Keratinocyte (primary cell): ENCODE results near the gene SLC25A1. TPM values are rescaled to one million over a fixed set of nuclear protein-coding genes. Genes with fewer than 3 reads are reported as not detected.

ENCODE experiments used
- DNase-seq: peaks from one replicate; pipeline ENCODE4 v3.0.0-alpha.2; 2011; ENCODE audit warnings: low read depth, missing footprints, low spot score
- FAIRE-seq: peaks from 2 replicates; lab custom pipeline; 2011; peaks lifted over from hg19 to GRCh38; lab: Jason Lieb, UNC
- H2AFZ ChIP-seq: 2 replicates; pipeline ENCODE4 v1.6.0; 2012; ENCODE audit warnings: low read length, control low read depth, inconsistent platforms; ENCODE audit not compliant: control insufficient read depth
- H3K27ac ChIP-seq: 2 replicates; pipeline ENCODE4 v1.5.1; 2011; ENCODE audit warnings: low read length; ENCODE audit not compliant: control insufficient read depth, insufficient read depth
- H3K27me3 ChIP-seq: 3 replicates; pipeline ENCODE4 v1.6.0; 2011; ENCODE audit warnings: low read length; ENCODE audit not compliant: control insufficient read depth, insufficient read depth; ENCODE audit errors: extremely low read depth
- H3K36me3 ChIP-seq, 2 experiments: 2 replicates in 1 of 2; 3 replicates in 1 of 2; pipeline ENCODE4 v1.5.1; 2011; ENCODE audit warnings: low read length in 2 of 2, mild to moderate bottlenecking in 1 of 2; ENCODE audit not compliant: control insufficient read depth in 2 of 2, insufficient read depth in 2 of 2; ENCODE audit errors: extremely low read depth in 1 of 2
- H3K4me1 ChIP-seq: 3 replicates; pipeline ENCODE4 v1.5.1; 2011; ENCODE audit warnings: low read length; ENCODE audit not compliant: control insufficient read depth, insufficient read depth; ENCODE audit errors: extremely low read depth
- H3K4me2 ChIP-seq: 3 replicates; pipeline ENCODE4 v1.6.0; 2011; ENCODE audit warnings: low read depth, low read length; ENCODE audit not compliant: control insufficient read depth, insufficient read depth; ENCODE audit errors: extremely low read depth
- H3K4me3 ChIP-seq, 3 experiments: fragments of 200-600 bp in 1 of 3; sonication (generic) in 1 of 3; 2 replicates in 2 of 3; 3 replicates in 1 of 3; pipeline ENCODE4 v1.5.1; 2011 to 2016; ENCODE audit warnings: low read length in 3 of 3, mild to moderate bottlenecking in 3 of 3, control low read depth in 2 of 3, inconsistent platforms in 1 of 3, low read depth in 1 of 3, mixed read lengths in 1 of 3, mixed run types in 1 of 3, moderate library complexity in 1 of 3; ENCODE audit not compliant: control insufficient read depth in 2 of 3, insufficient read depth in 2 of 3; ENCODE audit errors: extremely low read depth in 1 of 3
- H3K79me2 ChIP-seq: 2 replicates; pipeline ENCODE4 v1.6.0; 2012; ENCODE audit warnings: low read length; ENCODE audit not compliant: control insufficient read depth, insufficient read depth
- H3K9ac ChIP-seq: 3 replicates; pipeline ENCODE4 v1.6.0; 2011; ENCODE audit warnings: low read length; ENCODE audit not compliant: control insufficient read depth, insufficient read depth; ENCODE audit errors: extremely low read depth
- H3K9me1 ChIP-seq: 3 replicates; pipeline ENCODE4 v1.6.0; 2011; ENCODE audit warnings: low read length; ENCODE audit not compliant: control insufficient read depth, insufficient read depth; ENCODE audit errors: extremely low read depth
- H3K9me3 ChIP-seq: 2 replicates; pipeline ENCODE4 v1.5.1; 2012; ENCODE audit warnings: low read depth, low read length; ENCODE audit not compliant: control insufficient read depth
- H4K20me1 ChIP-seq: 3 replicates; pipeline ENCODE4 v1.6.0; 2011; ENCODE audit warnings: low read length; ENCODE audit not compliant: control insufficient read depth, insufficient read depth; ENCODE audit errors: extremely low read depth
- EZH2 ChIP-seq: IDR thresholded peaks from one replicate; pipeline ENCODE4 v1.6.1; 2012; ENCODE audit warnings: inconsistent platforms, mild to moderate bottlenecking, low read length, moderate library complexity
- dilution Hi-C: fragments of 300-500 bp; cut with MboI; formaldehyde crosslinking; loops from one replicate; pipeline ENCODE4 v1.7.0; 2020; ENCODE audit warnings: low sequenced_read_pairs; ENCODE audit not compliant: extremely low pct_ligation_motif_present
- polyA plus RNA-seq, 5 experiments: library from polyadenylated mRNA; depleted of rRNA in 3 of 5; stranded (reverse) in 3 of 5; stranded (forward) in 1 of 5; unstranded in 1 of 5; fragments of >200 nt; gene quantifications; 1 replicate in 1 of 5; 2 replicates in 3 of 5; 3 replicates in 1 of 5; pipeline versions ENCODE4 v1.2.1 to v1.2.3, GENCODE V29; 2011 to 2012; ENCODE audit warnings: missing spikeins in 2 of 5, low read depth in 1 of 5, low replicate concordance in 1 of 5
- TF ChIP-seq, protein P1 (sequence below), 3 experiments: IDR thresholded peaks in 1 of 3; conservative IDR thresholded peaks in 1 of 3; optimal IDR thresholded peaks in 1 of 3; 2 replicates in 2 of 3; 3 replicates in 1 of 3; pipeline versions ENCODE3 to v1.5.1; 2011; ENCODE audit warnings: low read length in 3 of 3, mild to moderate bottlenecking in 3 of 3, moderate library complexity in 2 of 3, control low read depth in 1 of 3, inconsistent platforms in 1 of 3; ENCODE audit not compliant: insufficient read depth in 2 of 3; ENCODE audit errors: extremely low read depth in 1 of 3

SLC25A1 gene
- polyA plus RNA-seq, 1 donor (not counting 4 experiments of a cell fraction or from before 2014, with no cell fraction given): 27.7 TPM

DNA sequence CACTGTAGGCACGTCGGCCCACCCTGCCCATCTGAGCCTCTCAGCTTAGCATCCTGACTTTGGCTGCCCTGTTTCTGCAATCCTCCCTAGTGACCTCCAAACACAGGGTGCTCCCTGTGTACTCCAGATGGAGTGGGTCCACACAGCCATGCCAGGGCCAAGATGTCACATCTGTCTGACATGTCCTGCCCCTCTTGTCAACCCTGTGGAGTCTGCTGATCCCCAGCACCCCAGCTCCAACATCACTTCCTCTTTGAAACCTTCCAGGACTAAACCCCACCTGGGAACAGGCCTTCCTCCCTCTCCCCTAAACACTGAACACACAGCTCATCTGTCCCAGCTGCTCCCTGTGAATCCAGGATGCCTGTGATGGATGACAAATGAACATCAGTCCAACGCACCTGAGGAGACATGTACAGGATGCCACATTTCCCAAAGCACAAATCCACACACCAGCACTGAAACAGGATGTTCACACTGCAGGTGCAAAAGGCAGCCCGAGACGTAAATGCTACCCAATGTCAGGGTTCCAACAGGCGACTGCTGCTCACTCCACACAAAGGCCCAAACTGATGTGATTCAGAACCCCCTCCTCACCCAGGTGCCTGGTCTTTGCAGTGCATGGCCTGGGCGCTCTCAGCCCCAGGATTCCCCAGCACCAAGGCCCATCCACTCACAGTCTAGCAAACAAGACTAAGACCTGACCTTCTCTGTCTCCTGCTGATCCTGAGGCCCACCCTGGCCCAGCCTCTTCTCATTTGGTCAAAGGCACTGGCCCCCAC, 49.4 kb downstream of the SLC25A1 start:
- Histone ChIP-seq H4K20me1 (no peaks in the 10 kb centered on the region), H3K36me3 (peaks cover 13 to 17% of the 10 kb centered on the region in 2 experiments), H3K9me1 (peaks cover 3% of the 10 kb centered on the region), H3K9me3 (no peaks in the 10 kb centered on the region), H3K4me2 (peak overlapping the region; percentile 41), H2AFZ (no peak overlapping the region), H3K27ac (peak overlapping the region; percentile 3), H3K4me3 (peak overlapping the region in 1 of 3 experiments; percentile 14), H3K27me3 (no peaks in the 10 kb centered on the region), H3K4me1 (peaks cover 19% of the 10 kb centered on the region), H3K79me2 (no peaks in the 10 kb centered on the region), H3K9ac (peak overlapping the region; percentile 22)
- FAIRE-seq (peak; percentile 75), DNase-seq (no peak)
- no peak for TF ChIP-seq EZH2
- TF ChIP-seq, protein P1, sequence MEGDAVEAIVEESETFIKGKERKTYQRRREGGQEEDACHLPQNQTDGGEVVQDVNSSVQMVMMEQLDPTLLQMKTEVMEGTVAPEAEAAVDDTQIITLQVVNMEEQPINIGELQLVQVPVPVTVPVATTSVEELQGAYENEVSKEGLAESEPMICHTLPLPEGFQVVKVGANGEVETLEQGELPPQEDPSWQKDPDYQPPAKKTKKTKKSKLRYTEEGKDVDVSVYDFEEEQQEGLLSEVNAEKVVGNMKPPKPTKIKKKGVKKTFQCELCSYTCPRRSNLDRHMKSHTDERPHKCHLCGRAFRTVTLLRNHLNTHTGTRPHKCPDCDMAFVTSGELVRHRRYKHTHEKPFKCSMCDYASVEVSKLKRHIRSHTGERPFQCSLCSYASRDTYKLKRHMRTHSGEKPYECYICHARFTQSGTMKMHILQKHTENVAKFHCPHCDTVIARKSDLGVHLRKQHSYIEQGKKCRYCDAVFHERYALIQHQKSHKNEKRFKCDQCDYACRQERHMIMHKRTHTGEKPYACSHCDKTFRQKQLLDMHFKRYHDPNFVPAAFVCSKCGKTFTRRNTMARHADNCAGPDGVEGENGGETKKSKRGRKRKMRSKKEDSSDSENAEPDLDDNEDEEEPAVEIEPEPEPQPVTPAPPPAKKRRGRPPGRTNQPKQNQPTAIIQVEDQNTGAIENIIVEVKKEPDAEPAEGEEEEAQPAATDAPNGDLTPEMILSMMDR (optimal IDR thresholded peaks at IDR 0.05 in 1 of 3, IDR thresholded peaks at IDR 0.05 in 1 of 3, conservative IDR thresholded peaks at IDR 0.05 in 1 of 3; ENCODE audit: extremely low read depth in 1 of 3, insufficient read depth in 2 of 3, low read length in 3 of 3): no peak
- dilution Hi-C loops: no loop called here

DNA sequence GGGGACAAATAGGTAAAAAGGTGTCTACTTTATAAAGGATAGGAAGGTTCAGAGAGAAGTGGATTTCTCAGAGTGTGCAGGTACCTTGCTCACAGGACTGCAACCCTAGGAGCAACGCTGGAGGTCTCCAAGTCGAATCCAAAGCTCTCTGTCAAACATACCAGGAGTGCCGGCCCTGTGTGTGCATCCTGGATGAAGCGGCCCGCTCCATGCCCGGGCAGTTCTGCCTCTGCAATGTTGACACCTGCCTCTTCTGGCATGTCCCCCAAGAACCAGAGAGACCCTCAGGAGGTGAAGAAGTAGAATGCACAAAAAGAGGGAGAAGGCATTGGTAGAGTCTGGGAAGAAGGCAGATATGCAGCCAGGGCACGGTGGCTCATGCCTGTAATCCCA, 50.5 kb downstream of the SLC25A1 start:
- Histone ChIP-seq H3K9me3 (no peaks in the 10 kb centered on the region), H3K4me1 (peaks cover 20% of the 10 kb centered on the region), H3K27me3 (no peaks in the 10 kb centered on the region), H3K27ac (no peak overlapping the region), H3K9ac (no peak overlapping the region), H3K4me2 (no peak overlapping the region), H3K4me3 (no peak overlapping the region), H4K20me1 (no peaks in the 10 kb centered on the region), H3K79me2 (no peaks in the 10 kb centered on the region), H2AFZ (no peak overlapping the region), H3K9me1 (peaks cover 3% of the 10 kb centered on the region), H3K36me3 (peaks cover 5 to 8% of the 10 kb centered on the region in 2 experiments)
- DNase-seq (no peak), FAIRE-seq (no peak)
- TF ChIP-seq EZH2: no peak
- TF ChIP-seq, protein P1 (optimal IDR thresholded peaks at IDR 0.05 in 1 of 3, IDR thresholded peaks at IDR 0.05 in 1 of 3, conservative IDR thresholded peaks at IDR 0.05 in 1 of 3; ENCODE audit: extremely low read depth in 1 of 3, insufficient read depth in 2 of 3, low read length in 3 of 3): no peak
- dilution Hi-C loops: no loop called here
